Activated T-cell treated with anti-CD3 and anti-CD28 coated beads, Interleukin-2, amount 50 U/mL, for 24 hours (primary cell): ENCODE data around the gene NDUFS7.
A peak's percentile ranks its signal among the peaks of the same experiment; 100 is the strongest.

ENCODE experiments used
- DNase-seq: peaks from one replicate; pipeline ENCODE4 v3.0.0-alpha.2; 2020
- H3K27ac Mint-ChIP-seq: 2 replicates; pipeline ENCODE4 v1.8.0; 2020; ENCODE audit warnings: mild to moderate bottlenecking, mixed read lengths
- H3K27me3 Mint-ChIP-seq: 2 replicates; pipeline ENCODE4 v1.8.0; 2020; ENCODE audit warnings: mixed read lengths
- H3K36me3 Mint-ChIP-seq: 2 replicates; pipeline ENCODE4 v1.8.0; 2020; ENCODE audit warnings: low read depth, mixed read lengths
- H3K4me1 Mint-ChIP-seq: 2 replicates; pipeline ENCODE4 v1.8.0; 2020; ENCODE audit warnings: low read depth, mixed read lengths
- H3K4me3 Mint-ChIP-seq: 2 replicates; pipeline ENCODE4 v1.8.0; 2020; ENCODE audit warnings: mild to moderate bottlenecking, moderate library complexity, mixed read lengths
- H3K9me3 Mint-ChIP-seq: 2 replicates; pipeline ENCODE4 v1.8.0; 2020; ENCODE audit warnings: mixed read lengths

Gene NDUFS7

DNA sequence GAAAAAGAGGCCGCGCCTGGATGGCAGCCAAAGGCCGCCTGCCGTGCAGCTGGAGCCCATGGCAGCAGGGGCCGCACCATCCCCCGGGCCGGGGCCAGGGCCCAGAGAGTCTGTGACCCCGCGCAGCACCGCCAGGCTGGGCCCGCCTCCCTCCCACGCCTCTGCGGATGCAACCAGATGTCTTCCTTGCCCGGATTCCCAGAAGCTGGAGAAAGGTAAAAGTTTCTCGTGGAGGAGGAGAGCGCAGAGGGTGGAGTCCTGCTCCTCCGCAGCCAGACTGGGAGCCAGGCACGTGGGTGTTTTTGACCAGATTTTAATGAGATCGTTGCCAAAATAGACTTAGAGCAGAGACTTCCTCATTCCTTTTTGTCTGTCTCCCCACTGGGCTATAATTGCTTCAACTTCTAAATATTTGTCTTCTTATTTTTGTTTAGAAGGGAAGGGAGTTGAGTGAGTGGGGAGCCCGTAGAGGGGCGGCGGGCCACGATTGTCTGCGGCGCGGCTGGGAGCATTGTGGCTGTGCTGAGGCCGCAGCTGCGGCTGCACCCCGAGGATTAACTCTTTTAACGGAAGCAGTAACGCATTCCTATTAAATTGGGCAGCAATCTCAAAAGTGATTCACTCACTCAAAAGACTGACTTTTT is 22.8 kb upstream of the NDUFS7 start:
- Mint-ChIP-seq H3K27ac (no peak overlapping the region), H3K27me3 (no peaks in the 10 kb centered on the region), H3K4me3 (no peak overlapping the region), H3K4me1 (peaks cover 41% of the 10 kb centered on the region), H3K36me3 (peaks cover 93% of the 10 kb centered on the region), H3K9me3 (no peaks in the 10 kb centered on the region)
- DNase-seq, result no peak

DNA sequence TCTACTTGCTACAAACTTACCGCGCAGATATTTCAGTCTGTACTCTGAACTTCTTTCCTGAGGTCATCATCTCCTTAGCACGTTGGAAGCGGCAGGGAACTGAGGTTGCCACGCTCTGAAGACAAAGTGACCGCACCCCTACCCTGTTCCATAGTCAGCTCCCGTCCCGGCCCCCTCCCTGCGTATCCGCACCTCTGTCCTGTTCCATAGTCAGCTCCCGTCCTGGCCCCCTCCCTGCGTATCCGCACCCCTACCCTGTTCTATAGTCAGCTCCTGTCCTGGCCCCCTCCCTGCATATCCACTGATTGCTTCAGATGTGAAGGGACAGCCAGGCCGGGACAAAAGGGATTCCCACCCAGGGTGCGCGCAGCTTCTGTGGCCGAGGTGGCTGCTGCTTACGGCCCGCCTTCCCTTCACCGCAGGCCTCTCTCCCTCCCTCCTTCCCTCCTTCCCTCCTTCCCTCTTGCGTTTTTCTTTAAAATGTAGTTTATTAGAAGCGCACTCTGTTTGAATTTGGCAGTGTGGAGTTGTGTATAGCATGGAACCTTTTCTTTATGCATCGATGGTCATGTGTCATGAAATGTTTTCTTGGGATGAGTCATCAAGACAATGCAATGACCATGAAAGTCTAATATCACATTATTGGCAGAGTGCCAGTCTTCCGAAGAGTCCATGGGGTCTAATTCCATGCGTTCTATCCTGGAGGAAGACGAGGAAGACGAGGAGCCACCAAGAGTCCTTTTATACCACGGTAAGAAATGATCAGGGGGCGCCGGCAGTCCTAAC is 21.9 kb upstream of the NDUFS7 start:
- H3K4me3 Mint-ChIP-seq, result no peak overlapping the region
- no peaks in the 10 kb centered on the region for H3K9me3 Mint-ChIP-seq
- no peak overlapping the region for H3K27ac Mint-ChIP-seq
- no peak for DNase-seq
- no peaks in the 10 kb centered on the region for H3K27me3 Mint-ChIP-seq
- H3K4me1 Mint-ChIP-seq, result peaks cover 36% of the 10 kb centered on the region
- peaks cover 95% of the 10 kb centered on the region for H3K36me3 Mint-ChIP-seq

DNA sequence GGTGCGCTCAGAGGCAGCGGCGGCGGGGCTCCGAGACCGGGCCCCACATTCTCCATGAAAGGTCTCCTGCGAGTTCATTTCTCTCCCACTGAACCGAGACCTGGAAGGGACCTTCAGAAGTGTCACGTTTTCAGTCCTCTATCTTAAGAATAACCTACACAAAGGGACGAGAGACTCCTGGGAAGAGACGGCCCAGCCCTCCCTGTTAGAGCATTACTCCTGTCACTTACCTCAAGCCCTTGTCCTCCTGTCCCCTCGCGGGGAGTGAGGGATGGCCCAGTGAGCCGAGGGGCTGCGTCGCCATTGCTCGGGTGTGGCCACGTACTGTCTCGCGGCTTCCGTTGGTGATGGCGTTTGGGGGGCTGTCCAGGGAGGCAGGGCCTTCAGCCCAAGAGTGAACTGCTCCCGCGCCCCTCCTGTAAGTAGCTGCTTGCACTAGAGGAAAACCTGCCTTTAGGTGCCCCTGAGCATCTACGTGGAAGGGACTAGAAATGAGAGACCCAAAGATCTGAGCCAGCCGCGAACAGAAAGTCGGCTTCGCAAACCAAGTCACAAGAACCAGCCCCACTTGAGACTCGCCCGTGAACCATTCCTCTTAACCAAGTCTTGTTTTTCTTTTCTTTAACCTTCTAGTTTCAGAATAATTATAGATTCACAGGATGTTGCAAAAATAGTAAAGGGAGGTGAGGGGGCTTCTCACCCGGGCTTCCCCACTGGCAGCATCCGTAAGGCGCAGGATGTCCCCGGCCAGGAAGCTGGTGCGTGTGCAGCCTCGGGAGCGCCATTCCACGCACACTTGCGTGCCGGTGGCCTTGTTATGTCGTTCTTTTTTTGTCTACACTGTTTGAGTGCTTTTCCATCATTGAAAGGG is 21.1 kb upstream of the NDUFS7 start:
- Mint-ChIP-seq H3K27ac (peak overlapping the region; percentile 76), H3K4me3 (peak overlapping the region; percentile 31)

DNA sequence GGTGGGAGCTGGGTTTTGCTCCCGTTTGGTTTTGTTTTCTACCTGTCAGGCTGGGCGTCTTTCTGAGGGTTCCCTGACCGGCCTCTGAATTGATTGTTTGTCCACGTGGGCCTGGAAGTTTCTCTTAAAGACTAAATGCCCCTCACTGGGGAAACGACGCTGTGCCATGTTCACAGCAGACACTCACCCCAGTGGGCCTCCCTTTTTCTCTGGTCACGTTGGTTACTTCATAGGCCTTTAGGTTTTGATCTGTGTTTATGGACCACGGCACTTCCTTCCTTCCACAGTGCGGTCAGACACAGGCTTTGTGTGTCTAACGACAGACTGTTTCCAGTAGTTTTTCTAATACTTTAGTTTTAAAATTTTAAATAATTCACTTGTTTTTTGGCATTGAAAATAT is 20.1 kb upstream of the NDUFS7 start:
- Mint-ChIP-seq H3K4me3 (peak overlapping the region; percentile 31), H3K27ac (peak overlapping the region; percentile 76), H3K27me3 (no peaks in the 10 kb centered on the region), H3K36me3 (peaks cover 94% of the 10 kb centered on the region), H3K4me1 (peaks cover 32% of the 10 kb centered on the region), H3K9me3 (no peaks in the 10 kb centered on the region)
- DNase-seq, result no peak

More for the DNA sequence above, 21.1 kb upstream of the NDUFS7 start:
- DNase-seq, result no peak
- peaks cover 94% of the 10 kb centered on the region for H3K36me3 Mint-ChIP-seq
- H3K4me1 Mint-ChIP-seq, result peaks cover 32% of the 10 kb centered on the region
- H3K27me3 Mint-ChIP-seq, result no peaks in the 10 kb centered on the region
- no peaks in the 10 kb centered on the region for H3K9me3 Mint-ChIP-seq

DNA sequence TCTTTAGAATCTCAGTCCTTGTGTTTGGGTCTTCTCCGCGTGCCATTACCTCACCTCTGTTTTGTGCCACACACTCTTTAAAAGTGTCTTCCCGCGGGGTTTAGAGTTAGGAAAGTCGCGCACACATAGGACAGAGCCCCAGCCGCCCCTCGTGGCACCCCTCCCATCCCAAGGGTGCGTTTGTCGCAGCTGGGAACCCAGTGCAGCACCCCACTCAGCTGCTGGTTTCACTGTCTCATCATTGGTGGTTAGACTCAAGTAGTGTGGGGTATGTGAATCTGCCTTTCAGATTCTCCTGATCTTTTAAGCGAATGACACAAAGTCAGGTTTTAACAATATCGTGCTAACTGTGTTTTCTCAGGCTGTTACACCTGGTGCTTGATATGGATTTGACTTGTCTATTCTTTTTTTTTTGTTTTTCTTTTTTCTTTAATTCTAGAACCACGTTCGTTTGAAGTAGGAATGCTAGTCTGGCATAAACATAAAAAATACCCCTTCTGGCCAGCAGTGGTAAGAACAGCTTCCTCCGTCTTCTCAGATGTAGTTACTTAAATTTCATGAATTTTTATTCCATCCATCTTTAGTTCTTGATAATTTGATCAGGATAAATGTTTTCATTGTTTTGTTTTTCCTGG is 19.5 kb upstream of the NDUFS7 start:
- Mint-ChIP-seq H3K9me3 (no peaks in the 10 kb centered on the region), H3K27ac (peak overlapping the region; percentile 57), H3K4me1 (peaks cover 32% of the 10 kb centered on the region), H3K36me3 (peaks cover 91% of the 10 kb centered on the region), H3K4me3 (peak overlapping the region; percentile 59), H3K27me3 (no peaks in the 10 kb centered on the region)
- DNase-seq, result no peak

DNA sequence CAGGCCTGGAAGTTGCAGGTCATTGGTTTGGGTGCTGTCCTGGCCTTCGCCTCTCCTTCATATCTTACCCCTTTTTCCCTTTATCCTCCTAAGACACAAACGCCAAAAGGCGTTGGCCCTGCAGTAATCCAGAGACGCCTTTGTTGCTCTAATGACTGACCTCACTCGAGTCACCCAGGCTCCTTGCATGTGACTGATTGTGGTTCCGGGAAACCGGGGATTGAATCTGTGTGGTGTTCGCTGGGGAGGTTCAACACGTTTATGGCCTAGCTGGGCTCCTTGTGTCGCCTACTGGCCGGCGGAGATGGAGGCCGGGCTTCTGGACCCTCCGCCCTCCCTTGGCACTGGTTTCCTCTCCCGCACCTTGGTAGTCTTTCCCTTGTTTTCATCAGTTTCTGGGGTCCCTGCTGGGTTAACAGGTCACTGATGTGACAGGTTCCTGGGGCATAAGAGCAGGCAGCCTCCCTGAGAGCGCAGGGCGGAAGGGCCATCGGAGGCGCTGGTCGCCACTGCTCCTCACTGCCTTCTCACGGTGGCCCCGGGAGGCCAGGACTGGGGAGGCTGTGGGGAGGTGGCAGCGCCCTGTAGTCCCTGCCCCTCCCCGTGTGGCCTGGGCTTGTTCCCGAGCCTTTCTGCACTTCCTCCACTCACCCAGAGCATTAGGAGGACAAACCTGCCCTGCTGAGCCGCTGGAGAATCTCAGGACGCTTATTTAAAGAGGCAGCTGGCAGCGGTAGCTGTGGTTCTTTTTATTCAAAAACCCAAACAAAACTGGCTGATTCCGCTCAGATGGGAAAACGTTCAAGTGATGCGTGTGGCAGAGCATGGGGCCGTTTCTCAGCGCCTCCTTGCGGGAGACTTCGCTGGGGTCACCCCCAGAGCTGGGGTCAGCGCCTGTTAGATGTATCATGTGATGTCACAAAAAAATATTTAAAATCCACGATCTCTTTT is 18.1 kb upstream of the NDUFS7 start:
- Mint-ChIP-seq H3K36me3 (peaks cover 85% of the 10 kb centered on the region), H3K9me3 (no peaks in the 10 kb centered on the region), H3K27ac (no peak overlapping the region), H3K27me3 (no peaks in the 10 kb centered on the region), H3K4me3 (no peak overlapping the region), H3K4me1 (peaks cover 32% of the 10 kb centered on the region)
- DNase-seq, result no peak

DNA sequence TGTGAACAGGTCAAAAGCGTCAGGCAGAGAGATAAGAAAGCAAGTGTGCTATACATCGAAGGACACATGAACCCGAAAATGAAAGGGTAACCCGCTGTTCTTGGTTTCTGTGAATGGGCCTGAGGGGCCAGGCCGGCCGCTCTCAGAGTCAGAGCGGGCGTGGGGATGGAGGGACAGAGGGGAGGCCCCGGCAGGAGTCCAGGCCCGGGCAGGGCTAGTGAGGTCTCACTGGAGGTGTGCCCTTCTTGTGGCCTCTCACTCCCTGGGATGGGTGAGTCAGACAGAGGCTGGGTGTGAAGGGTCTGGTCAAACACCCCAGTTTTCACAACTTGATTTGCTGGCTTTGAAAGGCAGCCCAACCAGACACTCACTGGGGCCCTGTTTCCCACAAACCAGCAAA is 17.4 kb upstream of the NDUFS7 start:
- no peak for DNase-seq
- Mint-ChIP-seq H3K27ac (no peak overlapping the region), H3K36me3 (peaks cover 85% of the 10 kb centered on the region), H3K9me3 (no peaks in the 10 kb centered on the region), H3K4me1 (peaks cover 32% of the 10 kb centered on the region), H3K27me3 (no peaks in the 10 kb centered on the region), H3K4me3 (no peak overlapping the region)

DNA sequence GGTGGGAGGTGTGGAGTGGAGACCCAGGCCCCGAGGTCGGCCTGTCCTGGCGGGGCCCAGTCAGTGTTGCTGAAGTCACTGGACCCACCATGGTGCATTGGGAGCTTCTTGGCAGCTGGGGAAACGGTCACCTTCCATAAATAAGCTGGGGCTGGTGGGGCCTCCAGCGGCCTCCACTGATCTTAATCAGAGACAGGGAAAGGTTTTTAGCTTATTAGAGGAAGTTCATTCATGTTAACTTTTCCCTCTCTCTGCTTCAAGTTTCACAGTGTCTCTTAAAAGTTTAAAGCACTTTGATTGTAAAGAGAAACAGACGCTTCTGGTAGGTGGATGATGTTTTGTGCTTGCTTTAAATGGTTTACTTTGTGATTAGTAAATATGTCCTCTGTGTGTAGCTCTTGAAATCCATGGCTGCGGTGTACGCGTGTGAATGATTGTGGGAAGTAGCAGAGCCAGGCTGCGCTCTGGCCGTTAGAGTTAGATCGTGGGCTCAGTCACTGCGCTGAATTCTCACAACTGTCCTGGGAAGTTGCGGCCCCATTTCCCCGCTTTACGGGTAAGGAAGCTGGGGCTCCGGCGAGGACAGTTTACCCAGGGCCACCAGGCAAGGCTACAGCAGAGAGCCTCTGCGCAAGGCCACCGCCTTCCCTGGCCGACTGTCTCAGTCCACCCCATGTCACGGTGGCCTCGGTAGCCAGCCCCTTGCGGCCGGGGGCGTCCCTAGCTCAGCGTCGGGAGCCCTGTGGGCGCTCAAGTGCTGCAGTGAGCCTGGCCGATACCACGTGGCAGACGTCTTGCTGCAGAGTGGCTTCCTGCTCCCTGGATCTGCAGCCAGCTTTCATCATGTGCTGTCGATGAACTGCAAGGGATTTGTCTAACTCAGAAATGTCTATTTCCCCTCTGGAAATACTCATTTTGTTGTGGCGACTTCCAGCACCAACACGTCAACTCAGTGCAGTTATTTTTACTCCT is 16.5 kb upstream of the NDUFS7 start:
- Mint-ChIP-seq H3K27ac (peak overlapping the region; percentile 24), H3K9me3 (no peaks in the 10 kb centered on the region), H3K4me3 (no peak overlapping the region), H3K4me1 (peaks cover 26% of the 10 kb centered on the region), H3K36me3 (peaks cover 84% of the 10 kb centered on the region), H3K27me3 (no peaks in the 10 kb centered on the region)
- no peak for DNase-seq

DNA sequence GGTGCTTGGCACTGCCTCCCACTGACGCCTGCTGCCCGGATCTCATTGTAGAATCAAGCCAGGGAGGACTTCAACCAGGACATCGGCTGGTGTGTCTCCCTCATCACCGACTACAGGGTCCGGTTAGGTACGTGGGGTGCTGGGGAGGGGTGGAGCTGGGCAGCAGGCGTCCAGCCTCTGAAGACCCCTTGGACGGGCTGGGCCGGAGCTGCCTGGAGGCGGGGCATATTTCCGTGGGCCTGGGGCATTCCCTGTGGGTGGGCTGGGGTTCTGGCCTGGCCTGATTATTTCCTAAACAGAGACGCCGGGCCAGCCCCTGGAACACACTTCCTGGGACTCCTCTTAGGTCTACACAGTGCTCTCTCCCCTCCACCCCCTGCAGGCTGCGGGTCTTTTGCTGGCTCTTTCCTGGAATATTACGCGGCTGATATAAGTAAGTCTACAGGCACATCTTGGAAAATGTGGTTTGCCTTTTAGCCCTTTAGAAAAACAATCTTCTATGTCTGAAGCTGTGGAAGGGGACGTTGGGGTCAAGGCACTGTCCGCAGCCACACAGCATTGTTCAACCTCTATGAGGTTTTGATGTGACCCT is 14.4 kb upstream of the NDUFS7 start:
- Mint-ChIP-seq H3K4me3 (no peak overlapping the region), H3K27me3 (no peaks in the 10 kb centered on the region), H3K4me1 (peaks cover 7% of the 10 kb centered on the region), H3K27ac (no peak overlapping the region), H3K36me3 (peaks cover 79% of the 10 kb centered on the region), H3K9me3 (no peaks in the 10 kb centered on the region)
- no peak for DNase-seq

DNA sequence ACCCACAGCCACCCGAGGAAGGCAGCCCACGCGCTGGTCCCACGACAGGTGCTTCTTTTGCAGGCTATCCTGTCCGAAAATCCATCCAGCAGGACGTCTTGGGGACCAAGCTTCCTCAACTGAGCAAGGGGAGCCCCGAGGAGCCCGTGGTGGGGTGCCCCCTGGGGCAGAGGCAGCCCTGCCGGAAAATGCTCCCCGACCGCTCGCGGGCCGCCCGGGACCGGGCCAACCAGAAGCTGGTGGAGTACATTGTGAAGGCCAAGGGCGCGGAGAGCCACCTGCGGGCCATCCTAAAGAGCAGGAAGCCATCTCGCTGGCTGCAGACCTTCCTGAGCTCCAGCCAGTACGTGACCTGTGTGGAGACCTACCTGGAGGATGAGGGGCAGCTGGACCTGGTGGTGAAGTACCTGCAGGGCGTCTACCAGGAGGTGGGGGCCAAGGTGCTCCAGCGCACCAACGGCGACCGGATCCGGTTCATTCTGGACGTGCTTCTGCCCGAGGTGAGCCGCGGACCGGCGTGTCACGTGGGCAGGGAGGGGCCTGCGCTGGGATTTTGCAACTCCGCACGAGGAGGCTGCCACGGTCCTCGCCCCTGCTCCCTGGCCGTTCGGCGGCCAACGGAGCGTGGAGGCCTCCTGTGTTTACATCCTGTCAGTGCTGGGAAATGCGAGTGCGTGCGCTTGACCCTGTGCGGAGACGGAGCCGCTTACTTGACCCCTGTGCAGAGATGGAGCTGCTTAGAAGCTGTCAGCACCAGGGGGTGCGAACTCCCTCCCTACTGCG is 12.9 kb upstream of the NDUFS7 start:
- H3K36me3 Mint-ChIP-seq, result peaks cover 70% of the 10 kb centered on the region
- no peaks in the 10 kb centered on the region for H3K4me1 Mint-ChIP-seq
- no peaks in the 10 kb centered on the region for H3K27me3 Mint-ChIP-seq
- DNase-seq, result no peak
- no peak overlapping the region for H3K27ac Mint-ChIP-seq
- H3K4me3 Mint-ChIP-seq, result no peak overlapping the region
- H3K9me3 Mint-ChIP-seq, result no peaks in the 10 kb centered on the region

DNA sequence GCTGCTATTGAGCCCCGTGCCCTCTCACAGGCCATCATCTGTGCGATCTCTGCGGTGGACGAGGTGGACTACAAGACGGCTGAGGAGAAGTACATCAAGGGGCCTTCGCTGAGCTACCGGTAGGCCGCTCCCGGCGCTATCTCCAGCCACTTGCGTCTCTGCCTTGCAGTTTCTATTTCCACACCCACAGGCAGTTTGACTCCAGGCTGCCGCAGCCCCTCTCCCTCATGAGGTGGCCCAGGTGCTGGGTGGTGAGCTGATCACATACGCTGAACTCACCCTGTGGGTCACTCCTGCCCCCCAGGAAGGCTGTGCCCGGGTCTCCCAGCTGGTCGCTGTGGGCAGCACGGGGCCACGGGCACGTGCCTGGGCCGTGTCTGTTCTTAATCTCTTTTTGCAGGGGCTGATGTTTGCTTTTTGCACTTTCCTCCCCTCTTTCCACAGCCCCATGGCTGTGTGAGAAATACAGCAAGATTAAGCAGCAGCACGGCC is 10.6 kb upstream of the NDUFS7 start:
- Mint-ChIP-seq H3K36me3 (peaks cover 56% of the 10 kb centered on the region), H3K4me1 (no peaks in the 10 kb centered on the region), H3K4me3 (no peak overlapping the region), H3K27me3 (no peaks in the 10 kb centered on the region), H3K27ac (no peak overlapping the region), H3K9me3 (no peaks in the 10 kb centered on the region)
- DNase-seq, result no peak
